Activated naive CD4-positive, alpha-beta T cell treated with anti-CD3 and anti-CD28 coated beads for 36 hours (primary cell): ENCODE data around the gene NUP62. TPM values are rescaled to one million over a fixed set of nuclear protein-coding genes. Genes with fewer than 3 reads are reported as not detected.

Experiments used
- CTCF ChIA-PET: fragments of 350-600 bp; sonication (Branson Sonifier 250); formaldehyde crosslinking; loops from one replicate; lab custom pipeline; 2021; ENCODE audit warnings: antibody characterized with exemption; lab: Charles Lee
- DNase-seq: peaks from one replicate; pipeline ENCODE4 v3.0.0-alpha.2; 2020
- H3K27ac Mint-ChIP-seq: one replicate; pipeline ENCODE4 v1.8.0; 2021; ENCODE audit warnings: mild to moderate bottlenecking, mixed read lengths
- H3K27me3 Mint-ChIP-seq: one replicate; pipeline ENCODE4 v1.8.0; 2021; ENCODE audit warnings: low read depth, mixed read lengths
- H3K36me3 Mint-ChIP-seq: one replicate; pipeline ENCODE4 v1.8.0; 2021; ENCODE audit warnings: low read depth, mixed read lengths
- H3K4me1 Mint-ChIP-seq: one replicate; pipeline ENCODE4 v1.8.0; 2021; ENCODE audit warnings: low read depth, mixed read lengths
- H3K4me3 Mint-ChIP-seq: one replicate; pipeline ENCODE4 v1.8.0; 2021; ENCODE audit warnings: mild to moderate bottlenecking, moderate library complexity, mixed read lengths
- H3K9me3 Mint-ChIP-seq: one replicate; pipeline ENCODE4 v1.8.0; 2021; ENCODE audit warnings: mixed read lengths
- intact Hi-C: fragments of 100-400 bp; cut with micrococcal nuclease; formaldehyde crosslinking; loops from one replicate; pipeline ENCODE4 v1.15.1; 2023
- total RNA-seq, 2 experiments: library from RNA; stranded (reverse); gene quantifications; one replicate each; pipeline ENCODE4 v1.2.3, GENCODE V29; 2021

The NUP62 gene
- total RNA-seq, 2 experiments from 2014 or later = 89.2 to 92.5 TPM

GRCh38 chr19:49921871-49922795 is 7.2 kb downstream of the NUP62 start:
- CTCF ChIA-PET = interaction anchor here (1.0 to 1.6 kb wide), 2 partner anchors 11 to 32 kb away, joined by 3 to 4 read pairs; no protein-coding TSS in a partner anchor
- peaks cover 43% of the 10 kb centered on the region for H3K36me3 Mint-ChIP-seq
- intact Hi-C loops = no loop called here
- peak overlapping the region; percentile 66 for H3K27ac Mint-ChIP-seq
- no peak overlapping the region for H3K4me3 Mint-ChIP-seq
- no peak for DNase-seq
- H3K27me3 Mint-ChIP-seq = no peaks in the 10 kb centered on the region
- H3K4me1 Mint-ChIP-seq = peaks cover 44% of the 10 kb centered on the region
- no peaks in the 10 kb centered on the region for H3K9me3 Mint-ChIP-seq

GRCh38 chr19:49920624-49921363 is 8.5 kb downstream of the NUP62 start:
- DNase-seq = peak; percentile 18
- intact Hi-C loops = no loop called here
- no peak overlapping the region for H3K4me3 Mint-ChIP-seq
- CTCF ChIA-PET = interaction anchor here (1.6 kb wide), 1 partner anchor 30 kb away, joined by 4 read pairs; no protein-coding TSS in a partner anchor
- H3K4me1 Mint-ChIP-seq = peaks cover 43% of the 10 kb centered on the region
- peak overlapping the region; percentile 41 for H3K27ac Mint-ChIP-seq
- H3K9me3 Mint-ChIP-seq = no peaks in the 10 kb centered on the region
- H3K36me3 Mint-ChIP-seq = peaks cover 44% of the 10 kb centered on the region
- H3K27me3 Mint-ChIP-seq = no peaks in the 10 kb centered on the region

GRCh38 chr19:49918089-49918488 is 11.2 kb downstream of the NUP62 start:
- Mint-ChIP-seq H3K4me3 (no peak overlapping the region), H3K9me3 (no peaks in the 10 kb centered on the region), H3K36me3 (peaks cover 51% of the 10 kb centered on the region), H3K27ac (peak overlapping the region; percentile 53), H3K27me3 (no peaks in the 10 kb centered on the region), H3K4me1 (peaks cover 42% of the 10 kb centered on the region)
- intact Hi-C loops = no loop called here
- no peak for DNase-seq
- CTCF ChIA-PET = interaction anchor here (1.2 kb wide), 1 partner anchor 9 kb away, joined by 5 read pairs; no protein-coding TSS in a partner anchor

GRCh38 chr19:49916839-49917733 is 12.2 kb downstream of the NUP62 start:
- H3K27ac Mint-ChIP-seq = no peak overlapping the region
- no peaks in the 10 kb centered on the region for H3K9me3 Mint-ChIP-seq
- no peak for DNase-seq
- H3K4me3 Mint-ChIP-seq = no peak overlapping the region
- intact Hi-C loops = no loop called here
- CTCF ChIA-PET = interaction anchor here (1.2 to 1.3 kb wide), 2 partner anchors 10 to 68 kb away, joined by 3 to 5 read pairs; no protein-coding TSS in a partner anchor
- H3K4me1 Mint-ChIP-seq = peaks cover 47% of the 10 kb centered on the region
- no peaks in the 10 kb centered on the region for H3K27me3 Mint-ChIP-seq
- peaks cover 58% of the 10 kb centered on the region for H3K36me3 Mint-ChIP-seq

GRCh38 chr19:49915271-49915670 is 14.0 kb downstream of the NUP62 start:
- H3K27me3 Mint-ChIP-seq = no peaks in the 10 kb centered on the region
- intact Hi-C loops = no loop called here
- peaks cover 56% of the 10 kb centered on the region for H3K36me3 Mint-ChIP-seq
- H3K4me1 Mint-ChIP-seq = peaks cover 47% of the 10 kb centered on the region
- CTCF ChIA-PET = no interaction called here
- no peak overlapping the region for H3K4me3 Mint-ChIP-seq
- DNase-seq = no peak
- H3K9me3 Mint-ChIP-seq = no peaks in the 10 kb centered on the region
- H3K27ac Mint-ChIP-seq = peak overlapping the region; percentile 10

GRCh38 chr19:49913720-49914119 is 15.6 kb downstream of the NUP62 start:
- DNase-seq = no peak
- Mint-ChIP-seq H3K9me3 (no peaks in the 10 kb centered on the region), H3K4me3 (no peak overlapping the region), H3K4me1 (peaks cover 51% of the 10 kb centered on the region), H3K27ac (peak overlapping the region; percentile 90), H3K36me3 (peaks cover 61% of the 10 kb centered on the region), H3K27me3 (no peaks in the 10 kb centered on the region)
- intact Hi-C loops = no loop called here
- CTCF ChIA-PET = no interaction called here

GRCh38 chr19:49912965-49913685 is 16.2 kb downstream of the NUP62 start:
- CTCF ChIA-PET = interaction anchor here (1.6 kb wide), 1 partner anchor 23 kb away, joined by 6 read pairs; no protein-coding TSS in a partner anchor
- Mint-ChIP-seq H3K9me3 (no peaks in the 10 kb centered on the region), H3K27me3 (no peaks in the 10 kb centered on the region), H3K36me3 (peaks cover 62% of the 10 kb centered on the region), H3K4me3 (no peak overlapping the region), H3K27ac (peak overlapping the region; percentile 90), H3K4me1 (peaks cover 49% of the 10 kb centered on the region)
- intact Hi-C loops = no loop called here
- no peak for DNase-seq

- H3K36me3 Mint-ChIP-seq = peaks cover 61% of the 10 kb centered on the region
- peak; percentile 65 for DNase-seq
- no peaks in the 10 kb centered on the region for H3K9me3 Mint-ChIP-seq
- peak overlapping the region; percentile 90 for H3K27ac Mint-ChIP-seq
- intact Hi-C loops = loop anchor here (1.0 kb wide), 2 partner anchors 14 to 18 kb away; partner anchors contain the start of genes ATF5 and NUP62
- CTCF ChIA-PET = interaction anchor here (0.6 to 1.6 kb wide), 9 partner anchors 9 to 194 kb away, joined by 3 to 6 read pairs (median 4); no protein-coding TSS in a partner anchor
- H3K4me1 Mint-ChIP-seq = peaks cover 48% of the 10 kb centered on the region
- peak overlapping the region; percentile 17 for H3K4me3 Mint-ChIP-seq
- no peaks in the 10 kb centered on the region for H3K27me3 Mint-ChIP-seq
These were observed 17.7 kb downstream of the NUP62 start for GRCh38 chr19:49911381-49912145.

GRCh38 chr19:49910179-49910578 is 19.1 kb downstream of the NUP62 start:
- no peak for DNase-seq
- Mint-ChIP-seq H3K4me3 (no peak overlapping the region), H3K27ac (peak overlapping the region; percentile 56), H3K36me3 (peaks cover 61% of the 10 kb centered on the region), H3K4me1 (peaks cover 50% of the 10 kb centered on the region), H3K27me3 (no peaks in the 10 kb centered on the region), H3K9me3 (no peaks in the 10 kb centered on the region)
- CTCF ChIA-PET = interaction anchor here (1.3 kb wide), 1 partner anchor 11 kb away, joined by 4 read pairs; no protein-coding TSS in a partner anchor
- intact Hi-C loops = no loop called here

- Mint-ChIP-seq H3K27ac (peak overlapping the region; percentile 56), H3K4me1 (peaks cover 54% of the 10 kb centered on the region), H3K4me3 (no peak overlapping the region), H3K9me3 (no peaks in the 10 kb centered on the region), H3K27me3 (no peaks in the 10 kb centered on the region), H3K36me3 (peaks cover 52% of the 10 kb centered on the region)
- CTCF ChIA-PET = interaction anchor here (0.6 kb wide), 1 partner anchor 327 kb away, joined by 4 read pairs; no protein-coding TSS in a partner anchor
- intact Hi-C loops = no loop called here
- no peak for DNase-seq
These were observed 20.6 kb downstream of the NUP62 start for GRCh38 chr19:49908480-49909420.
